HCT116 (cell line): ENCODE results near the gene IFT122.

Source experiments
- POLR2AphosphoS5 ChIP-seq: IDR thresholded peaks from 2 replicates; pipeline ENCODE4 v1.6.1; 2011; ENCODE audit warnings: mild to moderate bottlenecking, low read depth, low read length, moderate library complexity
- YY1 ChIP-seq: IDR thresholded peaks from 2 replicates; pipeline ENCODE4 v1.6.1; 2011; ENCODE audit warnings: low read length, low read depth, moderate library complexity, mild to moderate bottlenecking; ENCODE audit not compliant: insufficient replicate concordance; ENCODE audit errors: extremely low read depth
- TF ChIP-seq, protein P1 (sequence below): IDR thresholded peaks from 2 replicates; pipeline ENCODE4 v1.6.1; 2012; ENCODE audit warnings: low read depth

DNA sequence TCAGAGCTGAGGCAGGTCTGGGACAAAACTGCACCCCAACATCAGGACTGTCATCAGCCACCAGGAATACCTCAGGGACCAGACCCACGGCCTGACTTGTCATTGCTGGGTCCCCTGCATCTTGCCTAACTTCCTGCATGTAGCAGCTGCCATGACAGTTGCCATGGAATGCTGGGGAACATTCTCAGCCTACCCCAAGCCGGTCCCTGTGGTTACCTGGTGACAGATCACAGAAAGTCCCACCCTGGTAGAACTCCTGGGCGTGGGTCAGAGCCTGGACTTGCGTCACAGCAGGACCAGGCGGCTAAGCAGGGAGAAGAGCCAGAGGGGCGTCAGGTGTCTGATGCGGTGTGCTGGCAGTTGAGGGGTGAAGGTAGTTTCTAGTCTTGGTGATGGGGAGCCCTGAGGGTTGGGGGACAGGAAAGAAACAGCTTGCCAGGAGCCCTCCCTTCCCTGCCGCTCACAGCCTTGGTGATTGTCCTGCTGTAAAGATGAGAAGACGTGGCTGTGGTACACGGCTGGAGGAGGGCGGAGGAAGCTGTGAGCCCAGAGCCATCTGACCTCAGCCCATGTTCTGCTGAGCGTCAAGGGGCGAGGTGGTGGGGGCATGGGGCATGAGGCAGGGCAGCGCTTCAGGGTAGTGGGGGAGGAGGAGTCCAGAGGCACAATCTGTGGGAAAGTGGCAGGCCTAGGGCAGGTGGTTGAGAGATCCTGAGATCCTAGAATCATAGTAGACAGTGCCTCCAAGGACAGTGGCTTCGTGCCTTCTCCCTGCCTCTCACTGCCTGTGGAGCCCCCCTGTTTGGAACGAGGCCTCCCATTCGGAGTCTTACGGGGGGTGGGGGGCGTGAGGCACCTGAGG, 108.3 kb downstream of the IFT122 start:
- TF ChIP-seq YY1 (no peak), POLR2AphosphoS5 (no peak)
- TF ChIP-seq, protein P1, sequence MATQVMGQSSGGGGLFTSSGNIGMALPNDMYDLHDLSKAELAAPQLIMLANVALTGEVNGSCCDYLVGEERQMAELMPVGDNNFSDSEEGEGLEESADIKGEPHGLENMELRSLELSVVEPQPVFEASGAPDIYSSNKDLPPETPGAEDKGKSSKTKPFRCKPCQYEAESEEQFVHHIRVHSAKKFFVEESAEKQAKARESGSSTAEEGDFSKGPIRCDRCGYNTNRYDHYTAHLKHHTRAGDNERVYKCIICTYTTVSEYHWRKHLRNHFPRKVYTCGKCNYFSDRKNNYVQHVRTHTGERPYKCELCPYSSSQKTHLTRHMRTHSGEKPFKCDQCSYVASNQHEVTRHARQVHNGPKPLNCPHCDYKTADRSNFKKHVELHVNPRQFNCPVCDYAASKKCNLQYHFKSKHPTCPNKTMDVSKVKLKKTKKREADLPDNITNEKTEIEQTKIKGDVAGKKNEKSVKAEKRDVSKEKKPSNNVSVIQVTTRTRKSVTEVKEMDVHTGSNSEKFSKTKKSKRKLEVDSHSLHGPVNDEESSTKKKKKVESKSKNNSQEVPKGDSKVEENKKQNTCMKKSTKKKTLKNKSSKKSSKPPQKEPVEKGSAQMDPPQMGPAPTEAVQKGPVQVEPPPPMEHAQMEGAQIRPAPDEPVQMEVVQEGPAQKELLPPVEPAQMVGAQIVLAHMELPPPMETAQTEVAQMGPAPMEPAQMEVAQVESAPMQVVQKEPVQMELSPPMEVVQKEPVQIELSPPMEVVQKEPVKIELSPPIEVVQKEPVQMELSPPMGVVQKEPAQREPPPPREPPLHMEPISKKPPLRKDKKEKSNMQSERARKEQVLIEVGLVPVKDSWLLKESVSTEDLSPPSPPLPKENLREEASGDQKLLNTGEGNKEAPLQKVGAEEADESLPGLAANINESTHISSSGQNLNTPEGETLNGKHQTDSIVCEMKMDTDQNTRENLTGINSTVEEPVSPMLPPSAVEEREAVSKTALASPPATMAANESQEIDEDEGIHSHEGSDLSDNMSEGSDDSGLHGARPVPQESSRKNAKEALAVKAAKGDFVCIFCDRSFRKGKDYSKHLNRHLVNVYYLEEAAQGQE = no peak
